Ishikawa (cell line): ENCODE data around the gene CHCHD2.

Experiments used
- EGR1 ChIP-seq: IDR thresholded peaks from 2 replicates; pipeline ENCODE4 v1.6.1; 2012
- EP300 ChIP-seq: IDR thresholded peaks from 2 replicates; pipeline ENCODE4 v1.6.1; 2012; ENCODE audit warnings: borderline replicate concordance
- REST ChIP-seq: IDR thresholded peaks from 2 replicates; pipeline ENCODE4 v1.6.1; 2012; ENCODE audit warnings: low read depth, mild to moderate bottlenecking

DNA sequence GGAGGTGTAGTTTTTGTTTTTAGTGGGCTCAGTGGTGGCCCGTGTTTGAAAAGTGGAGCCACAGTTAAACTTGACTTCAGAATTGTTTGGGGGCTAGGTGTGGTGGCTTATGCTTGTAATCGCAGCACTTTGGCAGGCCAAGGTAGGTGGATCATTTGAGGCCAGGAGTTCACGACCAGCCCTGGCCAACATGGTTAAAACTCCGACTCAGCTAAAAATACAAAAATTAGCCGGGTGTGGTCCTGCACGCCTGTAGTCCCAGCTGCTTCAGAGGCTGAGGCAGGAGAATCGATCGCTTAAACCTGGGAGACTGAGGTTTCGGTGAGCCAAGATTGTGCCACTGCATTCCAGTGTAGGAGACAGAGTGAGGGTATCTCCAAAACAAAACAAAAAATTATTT, 52.9 kb downstream of the CHCHD2 start:
- no peak for TF ChIP-seq EP300
- no peak for TF ChIP-seq REST
- no peak for TF ChIP-seq EGR1
